Endodermal cell (in vitro differentiated cells): ENCODE results near the gene CRACR2B. TPM values are rescaled to one million over a fixed set of nuclear protein-coding genes. Genes with fewer than 3 reads are reported as not detected.

Experiments
- DNase-seq: peaks from one replicate; pipeline ENCODE4 v3.0.0-alpha.2; 2017
- H3K27ac ChIP-seq: 2 replicates; pipeline ENCODE4 v1.5.1; 2013; ENCODE audit warnings: mild to moderate bottlenecking, low read depth, low read length, moderate library complexity
- H3K27me3 ChIP-seq: 2 replicates; pipeline ENCODE4 v1.6.1; 2013; ENCODE audit warnings: mild to moderate bottlenecking, low read length, moderate library complexity; ENCODE audit not compliant: insufficient read depth, control insufficient read depth, poor library complexity, severe bottlenecking
- H3K36me3 ChIP-seq: 2 replicates; pipeline ENCODE4 v1.7.0; 2013; ENCODE audit warnings: mild to moderate bottlenecking, low read length, moderate library complexity; ENCODE audit not compliant: control insufficient read depth, insufficient read depth
- H3K4me1 ChIP-seq: one replicate; pipeline ENCODE4 v1.7.0; 2013; ENCODE audit warnings: low read length; ENCODE audit not compliant: control insufficient read depth, insufficient read depth
- H3K4me3 ChIP-seq: 2 replicates; pipeline ENCODE4 v1.5.1; 2013; ENCODE audit warnings: mild to moderate bottlenecking, low read length, moderate library complexity
- H3K9ac ChIP-seq: 2 replicates; pipeline ENCODE4 v1.6.1; 2013; ENCODE audit warnings: mild to moderate bottlenecking, low read length, moderate library complexity; ENCODE audit not compliant: poor library complexity, severe bottlenecking; ENCODE audit errors: extremely low read depth
- H3K9me3 ChIP-seq: 2 replicates; pipeline ENCODE4 v1.6.1; 2013; ENCODE audit warnings: mild to moderate bottlenecking, low read length, moderate library complexity; ENCODE audit not compliant: control insufficient read depth
- H3K27ac Mint-ChIP-seq: 2 replicates; pipeline ENCODE4 v1.8.0; 2020; ENCODE audit warnings: mixed read lengths
- H3K27me3 Mint-ChIP-seq: 2 replicates; pipeline ENCODE4 v1.8.0; 2021; ENCODE audit warnings: mild to moderate bottlenecking, mixed read lengths; ENCODE audit not compliant: insufficient read depth
- H3K36me3 Mint-ChIP-seq: 2 replicates; pipeline ENCODE4 v1.8.0; 2020; ENCODE audit warnings: low read depth, mixed read lengths
- H3K4me1 Mint-ChIP-seq: 2 replicates; pipeline ENCODE4 v1.8.0; 2020; ENCODE audit warnings: mixed read lengths
- H3K4me3 Mint-ChIP-seq: 2 replicates; pipeline ENCODE4 v1.8.0; 2020; ENCODE audit warnings: mild to moderate bottlenecking, moderate library complexity, mixed read lengths
- H3K9me3 Mint-ChIP-seq: 2 replicates; pipeline ENCODE4 v1.8.0; 2020; ENCODE audit warnings: mild to moderate bottlenecking, mixed read lengths
- CTCF ChIP-seq: fragments of 200-600 bp; sonication (generic); conservative IDR thresholded peaks from 2 replicates; pipeline ENCODE4 v1.5.0; 2021; ENCODE audit warnings: antibody characterized with exemption, mild to moderate bottlenecking
- WGBS, 2 experiments: methylation state at CpG; one replicate each; pipeline versions ENCODE4 v1.1.5 to v1.1.7; 2013; ENCODE audit warnings: missing lambda C conversion rate in 2 of 2, mixed read lengths in 1 of 2; ENCODE audit not compliant: insufficient coverage in 1 of 2, insufficient read length in 1 of 2; 5-methylcytosine and 5-hydroxymethylcytosine counted together
- total RNA-seq, 2 donors: library from RNA; stranded (reverse); fragmentation: NEBNext Ultra II Directional in 1 of 2; extraction: Animal tissue kit (Norgen Biotek cat#: 25700) in 1 of 2; gene quantifications; 2 replicates in 1 of 2; 3 replicates in 1 of 2; pipeline ENCODE4 v1.2.1, GENCODE V29; 2021

CRACR2B gene
- total RNA-seq, 2 donors from 2014 or later: 22.3 to 28.1 TPM

- peak overlapping the region; percentile 39 for H3K27ac Mint-ChIP-seq
- H3K27me3 Mint-ChIP-seq: peaks cover 39% of the 10 kb centered on the region
- TF ChIP-seq CTCF: no peak
- DNase-seq: peak; percentile 81
- H3K27me3 ChIP-seq: peaks cover 38% of the 10 kb centered on the region
- no peaks in the 10 kb centered on the region for H3K9me3 Mint-ChIP-seq
- peak overlapping the region; percentile 59 for H3K4me3 Mint-ChIP-seq
- WGBS, 2 experiments: 2% methylated on average over 12 to 54 of the region's 55 CpGs
- peak overlapping the region; percentile 86 for H3K4me3 ChIP-seq
- H3K4me1 Mint-ChIP-seq: peaks cover 16% of the 10 kb centered on the region
- H3K27ac ChIP-seq: no peak overlapping the region
- peak overlapping the region; percentile 68 for H3K9ac ChIP-seq
- peaks cover 19% of the 10 kb centered on the region for H3K36me3 ChIP-seq
- H3K4me1 ChIP-seq: peaks cover 20% of the 10 kb centered on the region
- no peaks in the 10 kb centered on the region for H3K9me3 ChIP-seq
- peaks cover 16% of the 10 kb centered on the region for H3K36me3 Mint-ChIP-seq
Measured at GRCh38 chr11:833114-833791, 5.5 kb downstream of the CRACR2B start.

GRCh38 chr11:833849-834311 lies 6.2 kb downstream of the CRACR2B start:
- TF ChIP-seq CTCF: no peak
- peaks cover 33% of the 10 kb centered on the region for H3K27me3 Mint-ChIP-seq
- H3K9me3 ChIP-seq: no peaks in the 10 kb centered on the region
- H3K4me1 Mint-ChIP-seq: peaks cover 12% of the 10 kb centered on the region
- peak overlapping the region; percentile 39 for H3K27ac Mint-ChIP-seq
- peak overlapping the region; percentile 59 for H3K4me3 Mint-ChIP-seq
- H3K27ac ChIP-seq: no peak overlapping the region
- H3K4me1 ChIP-seq: peaks cover 20% of the 10 kb centered on the region
- H3K27me3 ChIP-seq: peaks cover 32% of the 10 kb centered on the region
- WGBS, 2 experiments: 70 to 84% methylated on average over 4 to 9 of the region's 9 CpGs
- no peak for DNase-seq
- peak overlapping the region; percentile 68 for H3K9ac ChIP-seq
- peaks cover 24% of the 10 kb centered on the region for H3K36me3 ChIP-seq
- H3K9me3 Mint-ChIP-seq: no peaks in the 10 kb centered on the region
- H3K4me3 ChIP-seq: peak overlapping the region; percentile 86
- H3K36me3 Mint-ChIP-seq: peaks cover 21% of the 10 kb centered on the region

- peaks cover 24% of the 10 kb centered on the region for H3K27me3 ChIP-seq
- Mint-ChIP-seq H3K9me3 (no peaks in the 10 kb centered on the region), H3K27ac (no peak overlapping the region), H3K36me3 (peaks cover 26% of the 10 kb centered on the region), H3K27me3 (peaks cover 25% of the 10 kb centered on the region), H3K4me1 (peaks cover 8% of the 10 kb centered on the region), H3K4me3 (peak overlapping the region; percentile 59)
- no peak for TF ChIP-seq CTCF
- H3K4me3 ChIP-seq: peak overlapping the region; percentile 86
- DNase-seq: no peak
- peaks cover 31% of the 10 kb centered on the region for H3K36me3 ChIP-seq
- no peak overlapping the region for H3K27ac ChIP-seq
- WGBS, 2 experiments: 80 to 90% methylated on average over 17 to 31 of the region's 31 CpGs
- no peaks in the 10 kb centered on the region for H3K9me3 ChIP-seq
- no peak overlapping the region for H3K9ac ChIP-seq
- peaks cover 13% of the 10 kb centered on the region for H3K4me1 ChIP-seq
Measured at GRCh38 chr11:834371-835316, 6.9 kb downstream of the CRACR2B start.
